LNCaP clone FGC (cell line): ENCODE data around the gene PRKCH.

ENCODE experiments used
- DNase-seq: peaks from one replicate; pipeline ENCODE4 v3.0.0-alpha.2; 2011; ENCODE audit warnings: low read depth
- H3K4me3 ChIP-seq: 2 replicates; pipeline ENCODE4 v1.5.1; 2011; ENCODE audit warnings: mild to moderate bottlenecking, low read depth, low read length, control low read depth
- TF ChIP-seq, protein P1 (sequence below): IDR thresholded peaks from 2 replicates; pipeline ENCODE4 v1.5.1; 2012; ENCODE audit warnings: mild to moderate bottlenecking; ENCODE audit not compliant: control insufficient read depth, insufficient read depth; ENCODE audit errors: extremely low read depth

The PRKCH gene

DNA sequence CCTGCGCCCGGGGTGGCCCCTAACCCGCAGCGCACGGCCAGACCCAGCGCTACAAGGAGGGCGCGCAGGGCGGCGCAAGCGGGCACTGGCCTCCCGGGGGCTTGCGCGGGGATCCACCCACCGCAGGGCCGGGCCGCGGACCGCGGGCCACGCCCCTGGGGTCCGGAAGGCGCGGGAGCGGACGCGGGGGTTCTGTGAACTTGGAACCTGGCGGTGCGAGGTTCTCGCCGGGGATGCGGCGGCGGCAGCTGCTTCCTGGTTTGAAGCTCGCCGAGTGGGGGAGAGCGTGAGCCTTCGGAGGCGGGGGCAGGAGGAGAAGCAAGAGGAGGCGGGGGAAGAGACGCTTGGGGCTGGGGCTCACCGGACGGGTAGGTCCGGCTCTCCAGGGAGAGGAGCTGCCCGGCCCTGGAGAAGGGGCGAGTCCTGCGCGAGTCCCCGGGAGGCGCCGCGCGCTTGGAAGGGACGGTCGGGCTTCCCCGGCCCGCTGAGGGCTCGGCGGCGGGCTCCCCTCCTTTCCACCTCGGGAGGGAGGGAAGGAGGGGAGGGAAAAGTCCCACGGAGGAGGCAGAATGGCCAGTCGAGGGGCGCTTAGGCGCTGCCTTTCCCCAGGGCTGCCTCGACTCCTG lies at the start of gene PRKCH:
PRKCH (plus strand) TSS at position 195 of the 626 bp plus-strand sequence. CDS start 523 bp downstream, outside the sequence.
- TF ChIP-seq, protein P1, sequence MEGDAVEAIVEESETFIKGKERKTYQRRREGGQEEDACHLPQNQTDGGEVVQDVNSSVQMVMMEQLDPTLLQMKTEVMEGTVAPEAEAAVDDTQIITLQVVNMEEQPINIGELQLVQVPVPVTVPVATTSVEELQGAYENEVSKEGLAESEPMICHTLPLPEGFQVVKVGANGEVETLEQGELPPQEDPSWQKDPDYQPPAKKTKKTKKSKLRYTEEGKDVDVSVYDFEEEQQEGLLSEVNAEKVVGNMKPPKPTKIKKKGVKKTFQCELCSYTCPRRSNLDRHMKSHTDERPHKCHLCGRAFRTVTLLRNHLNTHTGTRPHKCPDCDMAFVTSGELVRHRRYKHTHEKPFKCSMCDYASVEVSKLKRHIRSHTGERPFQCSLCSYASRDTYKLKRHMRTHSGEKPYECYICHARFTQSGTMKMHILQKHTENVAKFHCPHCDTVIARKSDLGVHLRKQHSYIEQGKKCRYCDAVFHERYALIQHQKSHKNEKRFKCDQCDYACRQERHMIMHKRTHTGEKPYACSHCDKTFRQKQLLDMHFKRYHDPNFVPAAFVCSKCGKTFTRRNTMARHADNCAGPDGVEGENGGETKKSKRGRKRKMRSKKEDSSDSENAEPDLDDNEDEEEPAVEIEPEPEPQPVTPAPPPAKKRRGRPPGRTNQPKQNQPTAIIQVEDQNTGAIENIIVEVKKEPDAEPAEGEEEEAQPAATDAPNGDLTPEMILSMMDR, result peak; percentile 31
- peak; percentile 80 for DNase-seq
- H3K4me3 ChIP-seq, result peak within 1 kb of the TSS; percentile 80

DNA sequence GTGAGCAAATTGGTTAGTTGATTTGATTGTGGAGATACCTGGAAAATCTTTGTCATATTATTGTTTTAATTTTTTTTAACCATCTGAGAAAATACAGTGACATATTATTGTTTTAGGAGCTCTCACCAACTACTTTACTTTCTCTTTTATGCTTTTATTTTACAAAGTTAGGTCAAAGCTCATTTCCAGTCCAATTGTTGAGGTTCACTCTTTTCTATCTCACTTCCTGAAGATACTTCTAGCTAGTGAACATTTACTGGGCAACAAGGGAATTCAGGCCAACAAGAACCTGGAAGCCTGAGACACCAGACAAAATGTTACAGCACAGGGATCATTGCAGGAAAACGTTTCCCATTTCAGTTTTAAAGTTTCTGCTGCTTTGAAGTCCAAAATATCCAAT lies 44.1 kb upstream of the PRKCH start:
- H3K4me3 ChIP-seq, result no peak overlapping the region
- TF ChIP-seq, protein P1, result no peak
- no peak for DNase-seq

DNA sequence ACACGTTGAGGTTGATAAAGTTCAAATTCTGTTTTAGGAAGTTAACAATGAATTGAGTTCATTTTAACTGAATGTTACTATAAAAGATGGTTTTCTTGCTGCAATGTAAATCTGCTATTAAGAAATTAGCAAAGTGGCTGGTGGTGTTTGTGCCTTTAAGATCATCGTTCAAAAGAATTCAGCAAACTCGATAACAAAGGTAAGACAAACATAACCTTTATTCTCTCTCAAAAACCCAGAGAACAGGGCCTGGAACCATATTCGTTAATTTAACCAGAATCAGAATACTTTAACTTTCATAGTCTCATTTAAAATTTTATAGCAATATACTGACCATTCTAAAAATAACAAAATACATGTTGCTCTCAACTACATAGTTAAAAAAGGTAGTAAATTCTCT lies 43.6 kb upstream of the PRKCH start:
- TF ChIP-seq, protein P1, result no peak
- no peak for DNase-seq
- H3K4me3 ChIP-seq, result no peak overlapping the region

DNA sequence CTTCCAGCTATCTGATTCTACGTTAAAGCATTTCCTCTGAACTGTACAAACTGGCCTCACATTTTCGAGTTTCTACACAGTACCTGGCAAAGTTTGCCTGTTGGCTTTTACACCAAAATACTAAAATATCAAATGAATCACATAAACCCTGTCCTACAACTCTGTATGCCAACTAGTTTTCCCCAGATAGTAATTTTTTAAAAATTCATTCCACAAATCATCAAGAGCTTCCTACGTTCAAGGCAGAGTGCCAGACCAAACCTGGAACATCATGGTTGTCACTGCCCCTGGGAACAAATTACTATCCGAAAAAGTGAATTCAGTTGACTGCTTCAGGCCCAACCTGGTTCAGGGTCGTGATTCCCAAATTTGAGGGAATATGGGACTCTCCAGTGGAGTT lies 42.3 kb upstream of the PRKCH start:
- no peak overlapping the region for H3K4me3 ChIP-seq
- TF ChIP-seq, protein P1, result no peak
- DNase-seq, result no peak

DNA sequence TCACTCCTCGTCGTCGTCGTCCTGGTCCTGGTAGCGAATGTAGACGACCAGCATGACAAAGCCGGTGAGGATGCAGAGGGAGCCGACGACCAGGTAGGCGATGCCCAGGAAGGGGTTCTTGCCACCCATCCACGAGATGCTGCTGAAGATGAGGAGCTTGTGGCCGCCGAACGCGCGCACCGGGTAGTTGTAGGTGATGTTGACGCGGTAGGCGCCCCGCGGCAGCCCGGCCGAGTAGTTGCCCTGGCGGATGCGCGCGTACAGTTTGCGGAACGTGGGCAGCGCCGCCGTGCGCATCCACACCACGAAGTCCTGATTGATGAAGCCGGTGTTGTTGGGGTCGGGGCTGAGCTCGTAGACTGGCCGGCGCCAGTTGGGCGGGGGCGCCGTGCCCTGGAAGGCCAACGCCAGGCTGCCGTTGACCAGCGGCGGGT lies 41.3 kb upstream of the PRKCH start:
- no peak for DNase-seq
- H3K4me3 ChIP-seq, result no peak overlapping the region
- TF ChIP-seq, protein P1, result no peak

DNA sequence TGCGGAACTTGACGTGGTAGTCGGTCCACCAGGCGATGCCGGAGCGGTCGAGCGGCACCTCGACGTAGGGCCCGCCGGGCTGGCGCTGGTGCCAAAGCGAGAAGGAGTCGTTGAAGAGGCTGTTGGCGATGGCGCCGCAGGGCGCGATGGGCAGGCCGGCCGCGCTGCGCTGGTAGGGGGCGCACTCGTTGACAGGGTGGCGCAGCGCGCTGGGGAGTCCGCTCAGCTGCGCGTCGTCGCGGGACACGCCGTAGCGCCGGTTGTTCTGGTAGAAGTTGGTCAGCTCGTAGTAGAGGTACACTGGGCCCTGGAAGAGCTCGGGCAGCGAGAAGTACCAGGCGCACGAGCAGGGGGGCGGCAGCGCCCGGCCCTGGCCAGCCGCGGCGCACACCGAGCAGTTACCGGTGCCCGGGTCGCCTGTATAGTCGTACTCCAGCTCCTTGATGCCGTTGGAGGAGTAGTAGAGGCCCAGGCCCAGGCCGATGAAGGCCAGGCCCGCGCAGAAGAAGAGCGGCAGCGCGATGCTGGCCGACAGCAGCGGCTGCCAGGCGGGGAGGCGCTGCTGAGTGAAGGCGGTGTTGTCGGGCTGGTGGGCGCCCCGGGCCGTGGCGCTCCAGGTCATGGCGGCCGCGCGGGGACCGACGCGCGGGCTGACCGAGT lies 40.7 kb upstream of the PRKCH start:
- no peak for DNase-seq
- no peak overlapping the region for H3K4me3 ChIP-seq
- TF ChIP-seq, protein P1, result no peak
